OCI-LY7 (cell line): ENCODE data around the gene PRRC2B.

Experiments
- CTCF ChIP-seq: fragments of 200-600 bp; sonication (generic); conservative IDR thresholded peaks from 2 replicates; pipeline ENCODE4 v1.5.1; 2014; ENCODE audit warnings: mild to moderate bottlenecking, antibody characterized with exemption, low read length, moderate library complexity, mixed read lengths
- EZH2phosphoT487 ChIP-seq: fragments of 200-600 bp; sonication (generic); IDR thresholded peaks from 2 replicates; pipeline ENCODE4 v1.6.1; 2018; ENCODE audit warnings: low read depth, borderline replicate concordance, mild to moderate bottlenecking, mixed run types, antibody characterized with exemption, low read length, moderate library complexity, mixed read lengths

DNA sequence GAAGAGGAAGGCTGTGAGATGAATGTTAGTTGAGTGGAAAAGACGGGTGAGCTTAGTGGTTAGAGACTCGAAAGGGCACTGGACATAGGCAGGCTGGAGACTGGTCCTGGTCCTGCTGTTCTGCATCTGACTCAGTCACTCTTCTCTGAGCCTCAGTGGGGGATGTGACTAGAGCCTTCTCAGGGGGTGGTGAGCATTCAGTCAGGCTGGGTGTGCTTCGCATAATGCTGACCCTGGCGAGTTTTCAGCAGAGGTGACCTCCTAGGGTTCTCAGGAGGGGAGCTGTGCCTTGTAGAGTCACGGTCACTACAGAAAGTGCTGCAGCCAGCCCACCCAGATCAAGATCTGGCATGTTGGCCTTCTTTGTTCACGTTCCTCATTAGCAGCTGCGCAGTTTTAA lies 44.3 kb downstream of the PRRC2B start:
- TF ChIP-seq CTCF (no peak), EZH2phosphoT487 (no peak)
